Smooth muscle cell of the pulmonary artery (primary cell): ENCODE data around the gene ZDHHC16. TPM values are rescaled to one million over a fixed set of nuclear protein-coding genes. Genes with fewer than 3 reads are reported as not detected.

Experiments
- total RNA-seq: library from RNA; depleted of rRNA; stranded (reverse); fragments of >200 nt; gene quantifications from 2 replicates; pipeline ENCODE4 v1.2.3, GENCODE V29; 2014

ZDHHC16 gene
- 42.0 and 42.9 TPM in 2 replicates for total RNA-seq

DNA sequence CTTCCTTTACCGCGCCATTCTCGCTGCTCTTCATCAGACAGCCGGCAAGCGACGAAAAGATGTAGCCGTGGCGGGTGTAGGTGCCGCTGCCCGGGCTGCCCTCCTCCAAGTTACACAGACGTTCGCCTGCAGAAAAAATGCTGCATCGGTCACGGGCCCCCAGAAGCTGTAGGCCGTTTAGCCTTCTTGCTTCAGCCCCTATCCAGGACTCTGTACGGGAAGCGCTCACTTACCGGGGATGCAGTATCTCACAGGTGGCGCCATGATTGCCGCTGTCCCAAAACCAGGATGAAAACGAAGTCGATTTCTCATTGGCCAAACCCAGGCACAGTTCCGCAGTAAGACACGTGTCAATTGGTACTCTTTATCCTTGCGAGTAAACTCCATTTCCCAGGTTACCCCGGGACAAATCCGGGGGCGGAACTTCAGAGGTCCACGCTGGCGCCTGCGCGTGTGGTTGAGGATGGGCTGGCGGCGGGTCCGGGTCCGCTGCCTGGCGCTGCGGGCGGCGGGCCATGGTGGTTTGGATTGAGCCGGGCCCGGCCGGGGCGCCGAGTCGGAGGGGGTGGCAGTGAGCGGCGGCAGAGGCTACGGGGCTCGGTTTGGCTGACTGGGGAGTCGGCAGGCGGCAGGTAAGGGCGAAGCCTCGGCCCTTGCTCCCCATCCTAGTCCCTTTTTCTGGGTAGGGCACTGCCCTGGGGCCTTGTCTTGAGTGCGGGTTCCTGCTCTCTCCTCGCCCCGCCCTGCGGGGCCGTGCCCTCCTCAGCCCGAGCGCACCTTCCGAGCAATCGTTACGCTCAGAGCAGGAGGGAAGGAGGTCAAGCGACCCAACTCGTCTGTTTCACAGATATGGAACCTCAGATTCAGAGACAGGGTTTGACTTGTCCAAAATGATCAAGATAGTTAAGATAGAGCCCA lies at the start of gene ZDHHC16, which contains the start of gene EXOSC1:
Gene ZDHHC16 (plus strand): TSS at position 454 of the 918 bp plus-strand sequence. CDS start 5,501 bp downstream, outside the sequence.
Gene EXOSC1 (minus strand): TSS at position 285 of the 918 bp plus-strand sequence. CDS start 21 bp downstream, at position 264.

DNA sequence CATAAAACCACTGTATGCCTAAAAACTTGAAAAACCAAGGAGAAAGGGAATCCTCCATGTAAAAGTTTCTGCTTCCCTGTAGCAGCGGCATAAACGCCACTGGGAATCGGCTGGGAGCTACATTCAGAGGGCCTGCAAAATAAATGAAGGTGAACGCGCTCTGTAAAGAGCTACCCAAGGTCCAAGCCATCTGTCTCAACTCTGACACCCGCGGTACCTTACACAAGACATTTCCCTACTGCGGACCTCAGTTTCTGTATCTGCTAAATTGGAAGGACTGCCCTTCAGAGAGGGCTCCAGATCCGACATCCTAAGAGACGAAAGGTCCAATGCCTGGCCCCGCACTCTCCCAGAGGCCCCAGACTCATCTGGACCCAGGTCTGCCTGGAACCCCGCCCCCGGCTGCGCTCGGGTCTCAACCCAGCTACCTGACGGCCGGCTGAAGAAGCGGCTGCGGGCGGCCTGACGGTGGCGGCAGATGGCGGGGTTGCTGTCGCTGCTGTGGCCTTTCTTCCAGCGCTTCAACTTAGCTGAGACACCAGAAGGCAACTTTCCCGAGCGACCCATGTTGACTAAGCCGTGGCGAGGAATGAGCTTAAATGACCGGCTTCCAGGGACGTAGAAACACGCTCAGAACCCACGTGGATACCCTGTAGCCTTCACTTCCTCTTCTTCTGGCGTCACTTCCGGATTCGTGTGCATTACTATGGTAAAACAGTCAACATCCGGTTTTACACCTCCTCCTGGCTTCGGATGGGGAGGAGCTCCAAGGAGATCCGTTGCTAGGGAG lies 45.1 kb upstream of the ZDHHC16 start, which contains the start of gene RRP12:
Gene RRP12 (minus strand): TSS at position 676 of the 790 bp plus-strand sequence. CDS start 109 bp downstream, at position 567.

DNA sequence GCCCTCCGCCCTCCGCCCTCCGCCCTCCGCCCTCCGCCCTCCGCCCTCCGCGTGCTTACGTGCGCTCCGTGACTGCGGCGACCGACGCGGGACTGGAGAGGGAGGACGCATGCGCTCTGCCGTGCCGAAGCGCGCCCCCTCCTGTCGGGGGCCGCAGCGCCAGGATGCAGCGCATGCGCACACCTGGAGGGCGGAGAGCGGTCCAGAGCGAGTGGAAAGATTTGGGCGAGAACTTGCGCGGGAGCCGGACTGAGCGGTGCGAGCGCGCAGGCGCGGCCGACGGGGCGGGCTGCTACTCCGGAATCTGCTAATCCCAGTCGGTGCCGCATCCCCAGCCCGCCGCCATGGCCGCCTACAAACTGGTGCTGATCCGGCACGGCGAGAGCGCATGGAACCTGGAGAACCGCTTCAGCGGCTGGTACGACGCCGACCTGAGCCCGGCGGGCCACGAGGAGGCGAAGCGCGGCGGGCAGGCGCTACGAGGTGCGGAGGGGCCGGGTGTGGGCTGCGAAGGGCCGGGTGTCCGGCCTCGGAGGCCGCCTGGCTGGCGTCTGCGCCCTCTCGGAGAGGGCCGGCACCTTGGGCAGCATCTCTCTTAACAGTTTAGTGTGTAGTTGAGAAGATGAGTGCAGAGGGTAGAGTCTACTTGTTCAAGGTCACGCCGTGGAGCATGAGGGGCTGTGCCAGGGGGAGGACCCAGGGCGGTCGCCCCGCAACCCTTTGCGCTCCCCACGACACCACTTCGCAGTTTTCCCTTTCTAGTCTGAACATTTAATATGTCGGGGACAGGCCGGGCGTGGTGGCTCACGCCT lies 19.8 kb upstream of the ZDHHC16 start, which contains the start of gene PGAM1:
Gene PGAM1 (plus strand): TSS at position 228 of the 812 bp plus-strand sequence. CDS start 117 bp downstream, at position 345.

DNA sequence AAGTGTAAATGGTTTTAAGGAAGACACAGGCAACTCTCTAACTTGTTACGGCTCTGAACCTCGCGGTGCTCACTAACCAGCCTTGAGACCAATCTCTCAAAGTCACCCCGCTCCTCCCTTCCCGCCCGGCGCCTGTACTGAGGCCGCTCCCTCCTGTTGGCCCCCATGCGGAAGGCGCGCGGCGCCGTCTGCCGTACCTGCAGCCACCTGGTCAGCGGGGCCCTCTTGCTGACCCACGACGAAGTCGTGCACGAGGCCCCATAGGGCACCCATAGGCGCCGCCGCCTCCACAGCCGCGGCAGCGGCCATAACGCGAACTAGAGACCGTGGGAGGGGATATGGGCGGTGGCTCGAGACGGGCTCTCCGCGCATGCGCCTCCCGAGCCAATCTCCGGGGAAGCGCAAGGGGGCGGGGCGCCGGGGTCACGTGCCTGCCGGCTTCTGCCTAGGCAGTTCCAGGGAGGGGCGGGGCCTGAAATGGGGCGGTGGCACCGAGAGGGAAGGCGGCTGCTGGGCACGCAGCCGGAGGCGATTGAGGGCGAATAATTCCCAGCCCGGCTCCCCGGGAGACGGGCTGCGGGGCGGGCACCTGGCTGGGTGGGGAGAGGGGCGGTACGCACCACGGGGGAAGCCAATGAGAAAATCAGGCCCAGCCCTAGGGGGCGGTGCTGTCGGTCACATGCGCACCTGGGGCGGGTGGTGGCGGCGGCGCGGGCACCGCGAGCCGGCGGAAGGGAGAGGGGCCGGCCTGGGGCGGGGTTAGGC lies 52.3 kb downstream of the ZDHHC16 start, which contains the start of gene MMS19:
Gene MMS19 (minus strand): TSS at position 347 of the 765 bp plus-strand sequence. CDS start 38 bp downstream, at position 309.

DNA sequence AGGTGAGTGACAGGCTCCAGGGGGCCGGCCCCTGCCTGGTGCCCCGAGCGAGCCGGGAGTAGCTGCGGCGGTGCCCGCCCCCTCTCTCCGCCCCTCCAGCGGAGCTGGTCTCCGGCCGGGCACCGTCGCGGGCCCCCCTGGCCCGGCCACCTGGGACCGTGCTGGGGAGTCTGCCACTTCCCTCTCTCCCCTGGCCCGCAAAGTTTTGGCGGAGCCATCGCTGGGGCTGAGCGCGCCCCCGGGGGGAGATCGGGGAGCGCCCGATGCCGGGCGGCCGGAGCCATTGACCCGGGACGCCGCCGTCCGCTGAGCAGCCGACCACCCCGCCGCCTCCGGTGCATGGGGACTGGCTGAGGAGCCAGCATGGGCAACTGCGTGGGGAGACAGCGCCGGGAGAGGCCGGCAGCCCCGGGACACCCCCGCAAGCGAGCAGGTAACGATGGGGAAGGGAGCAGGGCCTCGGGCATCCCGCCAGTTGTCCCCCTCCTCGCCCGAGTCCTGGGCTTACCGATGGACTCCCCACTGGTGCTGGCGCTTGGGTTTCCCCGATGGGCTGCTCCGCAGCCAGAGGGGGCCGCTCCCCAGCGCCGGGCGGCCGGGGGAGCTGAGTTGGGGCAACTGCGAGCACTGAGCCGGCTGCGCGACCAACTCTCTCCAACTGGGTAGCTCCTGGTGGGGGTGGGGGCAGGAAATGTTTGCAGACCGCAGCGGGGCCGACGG lies 53.0 kb downstream of the ZDHHC16 start, which contains the start of gene UBTD1:
Gene UBTD1 (plus strand): TSS at position 84 of the 720 bp plus-strand sequence. CDS start 280 bp downstream, at position 364.

Other genes starting within 250 kb of the ZDHHC16 start
- gene ARHGAP19, start 153.5 kb upstream of the ZDHHC16 start, total RNA-seq: 2.6 and 5.3 TPM in 2 replicates
- gene FRAT1, start 126.9 kb upstream of the ZDHHC16 start, total RNA-seq: 0.83 and 1.4 TPM in 2 replicates
- gene FRAT2, start 111.4 kb upstream of the ZDHHC16 start, total RNA-seq: 3.3 and 4.2 TPM in 2 replicates
- gene RRP12, start 44.8 kb upstream of the ZDHHC16 start, total RNA-seq: 14.7 and 26.9 TPM in 2 replicates
- gene PGAM1, start 20.0 kb upstream of the ZDHHC16 start, total RNA-seq: 514 TPM in 2 replicates
- 22.7 and 25.4 TPM in 2 replicates for gene EXOSC1, start 169 bp upstream of the ZDHHC16 start, total RNA-seq
- gene MMS19, start 52.2 kb downstream of the ZDHHC16 start, total RNA-seq: 54.8 and 63.9 TPM in 2 replicates
- 20.3 and 27.8 TPM in 2 replicates for gene UBTD1, start 52.7 kb downstream of the ZDHHC16 start, total RNA-seq
- gene ANKRD2, start 126.6 kb downstream of the ZDHHC16 start, total RNA-seq: 0.33 and 1.1 TPM in 2 replicates
- 0.43 and 1.4 TPM in 2 replicates for gene HOGA1, start 138.2 kb downstream of the ZDHHC16 start, total RNA-seq
- 0.13 TPM in 1 of 2 replicates, not detected in the other for gene C10orf62, start 143.5 kb downstream of the ZDHHC16 start, total RNA-seq
- gene MORN4, start 187.3 kb downstream of the ZDHHC16 start, total RNA-seq: 6.9 and 11.3 TPM in 2 replicates
- 21.6 and 24.0 TPM in 2 replicates for gene PI4K2A, start 194.5 kb downstream of the ZDHHC16 start, total RNA-seq
- 18.1 and 19.8 TPM in 2 replicates for gene AVPI1, start 241.1 kb downstream of the ZDHHC16 start, total RNA-seq